Neural progenitor cell (in vitro differentiated cells): ENCODE measurements around the gene NUP62CL. TPM values are rescaled to one million over a fixed set of nuclear protein-coding genes. Genes with fewer than 3 reads are reported as not detected.

Experiments
- DNase-seq: peaks from one replicate; pipeline ENCODE4 v3.0.0-alpha.2; 2016; ENCODE audit warnings: low spot score
- H2AFZ ChIP-seq: fragments of 200-600 bp; sonication (generic); replicated peaks from 2 replicates; pipeline ENCODE4 v1.6.1; 2016; ENCODE audit warnings: antibody characterized with exemption
- H3F3A ChIP-seq: fragments of 200-600 bp; sonication (generic); 2 replicates; pipeline ENCODE4 v1.6.1; 2016; ENCODE audit warnings: antibody characterized with exemption, low read depth
- H3K27ac ChIP-seq: fragments of 200-600 bp; sonication (generic); 2 replicates; pipeline ENCODE4 v1.5.1; 2016; ENCODE audit warnings: mild to moderate bottlenecking
- H3K27me3 ChIP-seq: fragments of 200-600 bp; sonication (generic); 2 replicates; pipeline ENCODE4 v1.6.1; 2016; ENCODE audit warnings: mild to moderate bottlenecking, moderate library complexity
- H3K36me3 ChIP-seq: fragments of 200-600 bp; sonication (generic); 2 replicates; pipeline ENCODE4 v1.5.1; 2016
- H3K4me1 ChIP-seq: fragments of 200-600 bp; sonication (generic); 2 replicates; pipeline ENCODE4 v1.6.1; 2016; ENCODE audit warnings: mixed run types
- H3K4me2 ChIP-seq: fragments of 200-600 bp; sonication (generic); 2 replicates; pipeline ENCODE4 v1.6.1; 2016
- H3K4me3 ChIP-seq: fragments of 200-600 bp; sonication (generic); 2 replicates; pipeline ENCODE4 v1.5.1; 2016
- H3K79me2 ChIP-seq: fragments of 200-600 bp; sonication (generic); 2 replicates; pipeline ENCODE4 v1.6.1; 2016; ENCODE audit warnings: low read depth
- H3K9ac ChIP-seq: fragments of 200-600 bp; sonication (generic); 2 replicates; pipeline ENCODE4 v1.6.1; 2016
- H3K9me3 ChIP-seq: fragments of 200-600 bp; sonication (generic); 2 replicates; pipeline ENCODE4 v1.5.1; 2016; ENCODE audit warnings: low read depth
- H4K20me1 ChIP-seq: fragments of 200-600 bp; sonication (generic); 2 replicates; pipeline ENCODE4 v1.6.1; 2016; ENCODE audit warnings: low read depth
- H3K27ac Mint-ChIP-seq: 3 replicates; pipeline ENCODE4 v1.8.0; 2021; ENCODE audit warnings: mixed read lengths
- H3K27me3 Mint-ChIP-seq: 2 replicates; pipeline ENCODE4 v1.8.0; 2022; ENCODE audit warnings: low read depth, mild to moderate bottlenecking, inconsistent platforms, moderate library complexity, mixed read lengths; ENCODE audit not compliant: insufficient read depth
- H3K36me3 Mint-ChIP-seq: 3 replicates; pipeline ENCODE4 v1.8.0; 2021; ENCODE audit warnings: mixed read lengths
- H3K4me1 Mint-ChIP-seq: 3 replicates; pipeline ENCODE4 v1.8.0; 2021; ENCODE audit warnings: mixed read lengths
- H3K4me3 Mint-ChIP-seq: 3 replicates; pipeline ENCODE4 v1.8.0; 2021; ENCODE audit warnings: mild to moderate bottlenecking, moderate library complexity, mixed read lengths
- H3K9me3 Mint-ChIP-seq: 3 replicates; pipeline ENCODE4 v1.8.0; 2020; ENCODE audit warnings: mixed read lengths
- CTCF ChIP-seq: fragments of 200-600 bp; sonication (generic); IDR thresholded peaks from 2 replicates; pipeline ENCODE4 v1.5.1; 2017; ENCODE audit warnings: antibody characterized with exemption, mild to moderate bottlenecking
- EZH2 ChIP-seq: fragments of 200-600 bp; sonication (generic); IDR thresholded peaks from 2 replicates; pipeline ENCODE4 v1.6.1; 2017; ENCODE audit warnings: antibody characterized with exemption, mild to moderate bottlenecking, moderate library complexity
- EZH2phosphoT487 ChIP-seq: fragments of 200-600 bp; sonication (generic); IDR thresholded peaks from 2 replicates; pipeline ENCODE4 v1.6.1; 2017; ENCODE audit warnings: antibody characterized with exemption
- total RNA-seq: library from RNA; depleted of rRNA; stranded (reverse); fragments of >200 nt; gene quantifications from 2 replicates; pipeline ENCODE4 v1.2.3, GENCODE V29; 2015; ENCODE audit warnings: low replicate concordance

Gene NUP62CL
- total RNA-seq, 1 donor from 2014 or later, result 16.9 TPM

DNA sequence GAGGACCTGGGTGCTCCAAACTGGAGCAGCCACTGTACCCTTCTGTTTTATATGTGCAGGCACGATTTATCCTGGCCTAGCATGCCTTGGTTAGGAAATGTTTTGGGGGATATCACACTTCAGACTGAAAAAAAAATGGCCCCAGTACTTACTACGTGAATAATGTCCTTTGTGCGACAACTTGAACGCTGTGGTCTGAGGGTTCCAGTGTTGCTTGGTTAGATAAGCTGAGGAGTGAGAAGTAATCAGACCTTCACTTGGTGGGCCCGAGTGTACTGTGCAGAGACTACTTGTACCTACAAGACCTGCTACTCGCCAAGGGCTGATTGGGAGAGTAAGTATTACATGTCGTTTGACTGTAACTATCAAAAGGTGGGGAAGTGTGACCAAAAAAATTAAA lies 856 bp upstream of the NUP62CL start:
- Histone ChIP-seq H3K9ac (no peak overlapping the region), H3F3A (peaks cover 4% of the 10 kb centered on the region), H3K79me2 (no peaks in the 10 kb centered on the region), H3K36me3 (no peaks in the 10 kb centered on the region), H3K27me3 (peaks cover 7% of the 10 kb centered on the region), H3K9me3 (no peaks in the 10 kb centered on the region), H3K27ac (no peak overlapping the region), H3K4me1 (no peaks in the 10 kb centered on the region), H2AFZ (no peak overlapping the region), H3K4me2 (no peak overlapping the region), H4K20me1 (no peaks in the 10 kb centered on the region), H3K4me3 (no peak overlapping the region)
- no peaks in the 10 kb centered on the region for H3K36me3 Mint-ChIP-seq
- TF ChIP-seq CTCF, result no peak
- no peak for TF ChIP-seq EZH2phosphoT487
- no peak for TF ChIP-seq EZH2
- peaks cover 3% of the 10 kb centered on the region for H3K27me3 Mint-ChIP-seq
- no peaks in the 10 kb centered on the region for H3K9me3 Mint-ChIP-seq
- no peak for DNase-seq
- no peak overlapping the region for H3K4me3 Mint-ChIP-seq
- H3K27ac Mint-ChIP-seq, result no peak overlapping the region
- H3K4me1 Mint-ChIP-seq, result peaks cover 6% of the 10 kb centered on the region

DNA sequence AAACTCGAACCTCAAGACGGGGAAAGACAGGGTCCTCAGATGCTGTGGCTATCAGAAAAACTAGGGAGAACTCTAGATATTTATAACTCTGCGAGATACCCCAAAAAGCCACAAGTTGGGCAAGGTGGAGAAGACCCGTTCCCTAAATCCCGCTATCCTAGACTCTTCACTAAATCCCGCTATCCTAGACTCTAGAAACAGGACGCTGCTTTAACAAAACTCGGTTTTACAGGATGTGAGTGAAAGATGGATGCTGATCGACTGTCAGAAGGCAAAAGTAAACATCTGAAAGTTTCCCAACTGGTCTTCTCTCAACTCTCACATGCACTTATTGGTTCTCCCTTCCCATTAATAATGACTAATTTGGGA lies 448 bp upstream of the NUP62CL start:
- H3K4me3 Mint-ChIP-seq, result peak overlapping the region; percentile 93
- H3K36me3 ChIP-seq, result no peaks in the 10 kb centered on the region
- no peak for TF ChIP-seq EZH2
- no peak for TF ChIP-seq CTCF

GRCh38 chrX:107204068-107204605 lies 2.1 kb downstream of the NUP62CL start:
- Histone ChIP-seq H4K20me1 (no peaks in the 10 kb centered on the region), H3K27ac (no peak overlapping the region), H3K79me2 (no peaks in the 10 kb centered on the region), H3K4me1 (no peaks in the 10 kb centered on the region), H3K4me2 (no peak overlapping the region), H2AFZ (no peak overlapping the region), H3K27me3 (peaks cover 7% of the 10 kb centered on the region), H3F3A (peaks cover 4% of the 10 kb centered on the region), H3K9me3 (no peaks in the 10 kb centered on the region), H3K36me3 (no peaks in the 10 kb centered on the region), H3K4me3 (no peak overlapping the region), H3K9ac (no peak overlapping the region)
- peaks cover 6% of the 10 kb centered on the region for H3K4me1 Mint-ChIP-seq
- no peaks in the 10 kb centered on the region for H3K36me3 Mint-ChIP-seq
- H3K4me3 Mint-ChIP-seq, result no peak overlapping the region
- H3K9me3 Mint-ChIP-seq, result no peaks in the 10 kb centered on the region
- TF ChIP-seq EZH2phosphoT487 (no peak), CTCF (no peak), EZH2 (no peak)
- no peak overlapping the region for H3K27ac Mint-ChIP-seq
- peak; percentile 22 for DNase-seq
- peaks cover 5% of the 10 kb centered on the region for H3K27me3 Mint-ChIP-seq

More for the DNA sequence above, 448 bp upstream of the NUP62CL start:
- Histone ChIP-seq H3K9me3 (no peaks in the 10 kb centered on the region), H3K4me2 (peak overlapping the region; percentile 54), H3F3A (peaks cover 4% of the 10 kb centered on the region), H3K4me1 (no peaks in the 10 kb centered on the region), H3K9ac (no peak overlapping the region), H2AFZ (no peak overlapping the region), H3K4me3 (no peak overlapping the region), H3K27ac (no peak overlapping the region), H3K79me2 (no peaks in the 10 kb centered on the region), H4K20me1 (no peaks in the 10 kb centered on the region), H3K27me3 (peaks cover 7% of the 10 kb centered on the region)
- H3K36me3 Mint-ChIP-seq, result no peaks in the 10 kb centered on the region
- DNase-seq, result no peak
- H3K27me3 Mint-ChIP-seq, result peaks cover 3% of the 10 kb centered on the region
- H3K9me3 Mint-ChIP-seq, result no peaks in the 10 kb centered on the region
- peaks cover 6% of the 10 kb centered on the region for H3K4me1 Mint-ChIP-seq
- no peak overlapping the region for H3K27ac Mint-ChIP-seq
